CD4-positive, alpha-beta T cell treated with Interleukin-6 at 100 ng/mL for 8 hours (primary cell): ENCODE measurements around the gene ADAM12.

ENCODE experiments used
- DNase-seq: peaks from one replicate; pipeline ENCODE4 v3.0.0-alpha.2; 2020; ENCODE audit warnings: mixed read lengths, low spot score

ADAM12 gene

DNA sequence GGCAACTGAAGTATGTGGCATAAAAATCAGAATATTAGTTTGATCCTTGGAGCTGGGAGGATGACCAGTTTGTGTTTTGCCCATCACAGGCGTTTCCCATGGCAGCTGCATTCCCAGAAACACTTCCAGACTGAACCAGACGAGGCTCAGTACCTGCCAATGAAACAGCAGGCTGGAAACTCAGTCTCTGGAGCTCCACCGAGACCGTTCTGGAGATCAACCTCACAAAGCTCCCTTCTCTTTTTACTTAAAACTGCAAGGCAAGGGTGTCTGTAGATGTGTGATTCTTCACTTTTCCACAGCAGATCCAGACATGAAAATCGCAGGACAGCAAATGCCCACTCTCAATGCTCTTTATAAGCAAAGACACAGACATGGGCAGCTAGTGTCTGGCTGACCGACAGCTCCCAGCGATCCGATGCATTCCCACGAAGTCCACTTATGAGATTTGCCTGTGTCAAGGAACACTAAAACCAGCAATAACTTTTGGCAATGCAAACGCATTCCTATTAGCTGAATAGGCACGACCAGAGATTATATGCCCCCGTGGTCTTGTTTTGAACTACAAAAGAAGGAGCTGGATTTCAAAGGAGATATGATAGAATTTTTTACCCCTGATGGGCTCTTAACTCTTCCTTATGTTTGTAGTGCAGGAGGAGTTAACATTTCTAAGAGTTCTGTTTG lies 72.6 kb downstream of the ADAM12 start:
- no peak for DNase-seq

DNA sequence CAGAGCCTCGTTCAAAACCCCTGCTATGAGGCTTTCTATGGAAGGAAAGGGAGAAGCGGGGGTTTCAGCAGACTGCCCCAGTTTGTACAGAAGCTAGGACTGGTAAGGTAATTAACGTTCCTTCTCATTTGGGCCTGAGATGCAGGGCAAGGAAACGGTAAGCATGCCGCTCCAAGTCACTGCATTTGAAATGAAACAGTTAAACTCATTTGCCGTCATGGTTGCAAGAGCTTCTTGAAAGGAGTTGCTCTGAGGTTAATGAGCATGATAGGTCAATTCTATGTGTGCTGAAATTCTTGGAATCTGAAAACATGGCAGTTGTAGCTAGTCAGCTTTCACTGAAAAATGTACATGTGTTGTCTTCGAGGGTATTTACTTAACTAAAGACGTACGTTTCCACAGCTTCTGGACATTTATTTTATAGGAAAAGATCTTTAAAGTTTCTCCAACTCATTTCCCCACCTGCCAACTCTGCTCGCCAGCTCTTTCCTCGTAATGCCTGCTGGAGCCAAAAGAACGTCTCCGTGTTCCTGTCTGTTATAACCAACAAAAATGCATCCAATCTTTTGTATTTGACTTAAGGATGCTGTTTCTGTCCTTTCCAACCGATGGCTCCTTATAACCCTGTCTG lies 73.3 kb downstream of the ADAM12 start:
- DNase-seq, result no peak

DNA sequence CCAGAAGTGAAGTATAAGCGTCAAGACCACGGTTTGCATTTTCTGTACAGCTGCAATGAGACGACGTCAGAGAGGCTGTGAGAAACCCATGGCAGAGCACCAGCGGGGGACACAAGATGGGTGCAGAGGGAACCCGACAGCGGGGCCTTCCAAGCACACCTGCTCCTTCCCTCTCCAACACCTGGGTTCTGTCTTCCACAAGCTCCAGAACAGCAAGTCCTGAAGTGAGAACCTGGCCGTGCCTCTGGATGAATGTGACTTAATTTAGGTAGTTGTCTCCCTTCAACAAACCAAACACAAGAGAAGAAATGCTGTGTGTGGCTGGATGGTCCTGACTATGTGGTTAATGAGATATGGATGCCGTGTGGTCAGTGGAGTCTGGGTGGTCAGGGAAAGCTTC lies 76.1 kb downstream of the ADAM12 start:
- DNase-seq, result no peak

DNA sequence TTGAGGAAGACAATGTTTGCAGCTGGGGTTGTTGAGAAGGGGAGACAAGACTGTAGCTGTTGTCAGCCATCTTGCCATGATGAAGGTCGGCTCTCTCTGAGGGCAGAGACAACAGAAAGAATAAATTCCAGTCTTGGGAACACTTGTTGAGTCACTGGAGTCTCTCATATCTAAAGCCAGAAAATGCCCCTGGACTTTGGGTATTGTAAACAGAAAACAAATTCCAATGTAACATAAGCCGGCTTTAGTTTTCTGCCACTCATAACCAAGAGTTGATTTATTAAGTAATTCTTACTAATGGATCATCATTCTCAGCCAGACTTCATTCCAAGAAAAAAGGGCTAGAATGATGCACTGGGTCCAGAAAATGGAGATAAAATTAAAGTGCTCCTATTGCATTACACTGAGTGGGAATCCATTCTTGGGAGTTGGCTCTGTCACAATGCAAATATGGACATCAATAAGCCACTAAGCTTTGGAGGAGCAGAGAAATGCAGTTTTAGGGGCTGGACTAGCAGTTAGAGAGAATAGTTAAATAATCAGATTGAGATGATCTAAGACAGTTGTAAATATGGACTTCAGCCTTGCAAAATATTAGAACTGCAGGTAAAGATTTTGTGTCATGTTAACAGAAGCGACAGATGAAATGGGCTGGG lies 78.9 kb downstream of the ADAM12 start:
- no peak for DNase-seq

DNA sequence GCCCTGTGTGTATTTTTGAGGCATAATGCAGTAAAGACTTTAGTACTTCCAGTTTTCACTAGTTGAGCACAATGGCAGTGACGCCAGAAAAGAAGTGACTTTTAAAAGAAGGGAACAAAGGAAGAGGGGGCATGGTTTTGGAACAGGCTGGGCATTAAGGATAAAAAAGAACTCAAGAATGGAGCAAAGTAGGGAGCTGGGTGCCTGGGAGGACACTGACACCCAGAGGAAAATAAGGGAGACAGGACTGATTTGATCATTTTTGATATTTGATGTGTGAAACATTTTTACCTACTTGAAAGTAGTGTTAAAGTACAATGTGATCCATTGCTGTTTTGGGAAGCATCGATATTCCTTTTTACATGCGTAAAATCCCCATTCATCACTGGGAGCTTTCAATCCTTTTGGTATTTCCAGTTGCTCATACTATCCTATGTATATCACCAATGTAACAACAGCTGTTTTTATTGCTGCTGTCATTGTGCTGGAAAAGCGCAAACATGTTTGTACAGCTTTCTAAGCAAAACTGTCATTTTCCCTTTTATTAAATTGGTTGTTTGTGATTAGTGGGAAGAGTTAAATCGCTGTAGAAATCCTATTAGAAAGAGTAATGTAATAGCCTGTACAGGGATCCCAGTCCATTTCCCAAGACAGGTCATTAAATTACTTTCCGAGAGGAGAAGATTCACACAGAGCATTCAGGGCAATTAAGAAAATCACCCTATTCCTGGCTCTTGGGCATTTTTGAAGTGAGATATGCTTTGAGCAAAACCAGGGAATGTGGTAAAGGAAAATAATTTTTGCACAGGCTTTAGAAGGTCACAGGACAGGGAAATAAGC lies 85.2 kb downstream of the ADAM12 start:
- no peak for DNase-seq

DNA sequence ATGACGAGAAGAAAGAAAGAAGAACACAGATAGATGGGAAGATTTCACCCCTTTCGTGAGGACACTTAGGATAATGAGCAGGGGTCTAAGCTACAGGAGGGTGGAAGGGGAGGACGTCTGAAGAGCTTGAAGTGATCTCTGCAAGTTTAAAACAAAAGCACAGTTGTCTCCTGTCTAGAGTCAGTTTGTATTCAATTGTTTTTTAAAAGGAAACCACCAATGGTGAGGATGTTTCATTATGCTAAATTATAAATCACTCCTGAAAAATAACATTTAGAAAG lies 85.9 kb downstream of the ADAM12 start:
- DNase-seq, result no peak

DNA sequence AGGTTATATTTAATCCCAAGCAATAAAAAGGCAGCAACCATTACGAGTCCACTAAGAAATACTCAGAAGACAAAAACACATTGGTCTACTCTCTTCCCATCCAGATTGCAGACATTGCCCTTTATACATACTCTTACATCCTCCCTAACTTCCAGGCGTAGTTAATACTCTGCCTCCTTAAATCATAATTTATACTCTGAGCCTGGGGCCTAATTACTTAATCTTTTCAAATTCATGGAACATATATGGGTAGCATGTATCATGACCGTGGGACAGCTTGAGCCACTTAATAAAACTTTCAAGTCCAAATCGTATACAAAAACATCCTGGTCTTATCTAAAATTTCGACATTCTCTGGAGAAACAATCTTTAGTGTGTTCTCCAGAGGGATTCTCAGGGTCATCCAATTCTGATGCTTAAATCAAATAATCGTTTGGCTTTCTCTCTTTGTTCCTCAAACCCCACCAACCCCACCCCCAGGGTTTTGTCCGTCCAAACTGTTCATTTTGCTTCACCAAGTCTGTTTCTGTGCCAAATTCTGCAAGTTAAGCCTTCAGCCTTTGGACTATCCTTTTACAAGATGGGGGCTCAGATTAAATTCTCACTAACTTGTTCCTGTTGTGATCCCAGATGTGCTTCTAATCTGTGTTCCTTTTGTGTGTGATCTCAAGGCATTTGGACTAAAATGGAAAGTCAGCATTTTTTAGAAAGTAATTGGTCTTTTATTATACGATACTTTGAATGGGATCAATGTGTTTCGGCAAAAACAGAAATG lies 86.4 kb downstream of the ADAM12 start:
- DNase-seq, result no peak

DNA sequence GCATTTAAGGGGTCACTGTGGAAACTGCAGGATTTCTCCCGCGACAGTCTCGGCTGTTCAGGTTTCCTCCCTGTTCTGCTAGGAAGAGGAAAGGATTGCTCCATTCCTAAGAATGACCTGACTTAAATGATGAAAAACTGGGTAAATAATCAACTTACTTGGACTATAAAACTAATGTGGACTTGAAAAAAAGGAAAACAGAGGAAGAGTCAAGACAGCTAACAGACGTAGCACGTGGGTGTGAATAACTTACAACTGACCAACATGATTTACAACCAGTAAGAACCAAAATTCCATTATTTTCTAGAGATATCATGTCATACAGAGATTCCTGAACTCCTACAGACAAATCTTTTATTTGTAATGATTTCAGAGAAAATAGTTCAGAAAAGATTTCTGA lies 93.8 kb downstream of the ADAM12 start:
- DNase-seq, result no peak

DNA sequence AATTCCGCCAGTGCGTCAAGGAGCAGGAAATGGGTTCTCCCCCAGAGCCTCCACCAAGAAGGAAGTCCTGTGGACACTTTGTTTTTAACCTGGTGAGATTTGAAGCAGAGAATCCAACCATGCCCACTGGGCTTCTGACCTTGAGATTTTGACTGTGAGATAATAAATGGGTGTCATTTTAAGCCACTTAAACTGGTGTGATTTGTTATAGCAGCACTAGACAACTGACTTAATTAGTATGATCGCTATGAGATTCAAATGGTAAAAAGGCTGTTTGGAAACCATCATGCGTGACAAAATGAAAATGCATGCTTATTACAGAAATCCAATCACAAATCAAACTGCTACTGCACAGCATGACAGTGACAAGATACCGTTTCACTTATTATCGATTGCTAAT lies 98.0 kb downstream of the ADAM12 start:
- no peak for DNase-seq

DNA sequence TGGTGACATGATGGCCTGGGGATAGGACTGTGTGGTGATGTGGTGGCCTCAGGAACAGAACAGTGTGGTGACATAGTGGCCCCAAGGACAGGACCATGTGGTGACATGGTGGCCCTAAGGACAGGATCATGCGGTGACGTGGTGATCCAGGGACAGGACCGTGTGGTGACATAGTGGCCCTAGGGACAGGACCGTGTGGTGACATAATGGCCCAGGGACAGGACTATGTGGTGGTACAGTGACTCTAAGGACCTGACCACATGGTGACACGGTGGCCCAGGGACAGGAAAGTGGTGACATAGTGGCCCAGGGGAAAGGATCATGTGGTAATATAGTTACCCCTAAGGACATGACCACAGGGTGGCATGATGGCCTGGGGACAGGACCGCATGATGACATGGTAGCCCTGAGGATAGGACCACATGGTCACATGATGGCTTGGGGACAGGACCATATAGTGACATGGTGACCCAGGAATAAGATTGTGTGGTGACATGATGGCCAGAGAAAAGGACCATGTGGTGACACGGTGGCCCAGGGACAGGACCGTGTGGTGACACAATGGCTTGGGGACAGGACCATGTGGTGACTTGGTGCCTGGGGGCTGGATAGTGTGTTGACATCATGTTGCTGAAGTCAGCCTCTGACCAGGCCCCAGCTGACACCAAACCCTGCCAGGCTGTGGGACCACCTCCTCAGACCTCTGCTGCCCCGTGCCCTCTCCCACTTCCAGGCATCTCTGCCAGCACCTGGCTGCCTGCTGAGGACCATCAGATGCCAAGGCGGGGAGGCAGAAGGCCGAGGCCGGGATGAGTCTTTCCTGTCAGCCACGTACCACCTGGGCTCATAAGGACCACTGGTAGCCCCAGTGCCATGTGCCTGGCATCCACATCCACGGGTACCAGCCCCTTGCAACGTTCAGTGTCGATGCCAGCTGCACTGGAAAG lies 99.5 kb downstream of the ADAM12 start:
- no peak for DNase-seq

DNA sequence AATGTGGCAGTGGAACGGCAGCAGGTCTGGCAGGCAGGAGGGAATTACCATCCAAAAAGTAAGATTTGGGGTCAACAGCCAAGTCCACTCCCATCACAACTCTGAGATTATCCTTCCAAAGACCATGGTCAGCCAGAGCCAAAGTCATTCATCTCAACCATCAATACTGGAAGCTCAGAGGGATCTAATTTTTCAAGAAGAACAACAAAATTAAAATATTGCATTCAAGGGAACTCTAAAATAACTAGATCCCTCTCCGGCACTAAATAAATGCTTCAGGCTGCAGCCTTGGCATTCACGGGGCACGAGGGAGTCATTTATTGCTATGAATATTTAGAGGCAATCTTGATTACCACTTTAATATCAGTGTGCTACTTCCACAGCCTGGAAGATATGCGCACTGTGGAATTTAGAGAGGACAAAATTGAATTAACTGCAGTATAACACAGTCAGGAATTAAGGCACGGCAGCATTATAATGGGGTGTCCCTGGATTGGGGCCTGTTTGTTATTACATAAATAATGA lies 102.0 kb downstream of the ADAM12 start:
- DNase-seq, result no peak

DNA sequence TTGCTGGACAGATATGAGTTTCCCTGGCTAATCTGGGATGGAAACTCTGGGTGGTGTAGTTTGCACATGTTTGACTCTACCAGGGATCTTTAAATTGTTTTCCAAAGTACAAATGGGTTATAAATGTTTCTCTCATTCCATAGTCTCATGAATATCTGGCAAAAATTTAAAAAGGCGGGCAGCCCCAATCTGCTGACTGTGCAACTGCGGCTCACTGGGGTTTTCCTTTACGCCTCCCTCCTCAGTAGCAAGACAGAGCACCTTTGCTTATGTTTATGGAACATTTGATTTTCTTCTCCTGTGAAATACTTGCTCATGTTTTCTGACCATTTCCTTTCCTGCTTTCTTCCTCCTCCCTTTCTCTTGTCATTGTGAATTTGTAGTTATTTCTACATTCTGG lies 105.0 kb downstream of the ADAM12 start:
- DNase-seq, result no peak

DNA sequence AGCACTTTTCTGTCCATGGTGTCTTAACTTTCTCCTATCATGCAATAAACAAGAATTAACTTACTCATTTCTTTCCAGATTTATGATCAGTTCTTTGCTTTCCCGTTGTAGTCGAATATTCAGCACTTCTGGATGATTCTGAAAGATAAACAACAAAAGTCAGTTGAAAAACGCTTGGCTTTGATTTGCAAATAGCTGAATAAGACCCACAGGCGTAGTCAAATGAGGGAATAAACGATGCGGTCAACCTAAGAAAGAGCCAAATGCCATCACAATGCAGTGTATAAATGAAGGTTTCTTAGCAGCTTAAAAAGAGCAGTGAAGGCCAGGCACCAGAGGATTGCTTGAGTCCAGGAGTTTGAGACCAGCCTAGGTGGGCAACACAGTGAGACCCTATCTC lies 109.4 kb downstream of the ADAM12 start:
- no peak for DNase-seq

DNA sequence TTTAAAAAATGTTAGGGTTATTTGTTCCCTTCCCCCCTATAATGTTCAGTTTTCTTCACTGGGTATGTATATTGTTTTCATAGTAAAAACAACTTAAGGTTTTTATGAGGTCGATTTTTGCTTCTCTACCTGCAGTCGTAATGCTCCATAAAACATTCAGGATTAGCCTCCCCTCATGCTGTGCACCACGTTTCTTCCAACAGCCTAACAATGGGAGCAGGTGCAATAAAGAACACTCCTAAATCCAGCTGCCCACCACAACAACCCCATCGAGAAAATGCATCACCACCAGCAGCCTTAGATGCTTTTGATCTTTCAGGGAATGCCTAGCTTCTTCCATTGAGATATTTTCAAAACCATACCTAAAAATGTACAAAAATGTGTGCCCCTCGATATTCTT lies 111.1 kb downstream of the ADAM12 start:
- no peak for DNase-seq

DNA sequence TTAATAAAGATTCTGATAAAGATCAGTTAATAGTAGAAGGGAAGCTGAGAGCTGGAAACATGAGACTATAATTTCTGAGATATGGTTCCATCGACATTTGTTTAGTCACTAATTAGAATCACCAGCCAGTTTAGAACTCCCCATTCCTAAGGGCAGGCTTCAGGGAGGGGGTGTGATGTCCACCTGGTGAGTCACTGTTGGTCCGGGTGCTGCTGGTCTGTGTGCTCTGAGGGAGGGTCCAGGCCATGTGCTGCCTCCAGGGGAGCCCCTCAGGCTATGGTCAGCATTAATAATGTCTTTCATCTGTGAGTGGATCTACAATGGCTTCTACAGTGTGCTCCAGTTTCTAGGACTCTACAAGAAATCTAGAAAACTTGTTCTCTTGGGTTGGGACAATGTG lies 115.8 kb downstream of the ADAM12 start:
- no peak for DNase-seq

DNA sequence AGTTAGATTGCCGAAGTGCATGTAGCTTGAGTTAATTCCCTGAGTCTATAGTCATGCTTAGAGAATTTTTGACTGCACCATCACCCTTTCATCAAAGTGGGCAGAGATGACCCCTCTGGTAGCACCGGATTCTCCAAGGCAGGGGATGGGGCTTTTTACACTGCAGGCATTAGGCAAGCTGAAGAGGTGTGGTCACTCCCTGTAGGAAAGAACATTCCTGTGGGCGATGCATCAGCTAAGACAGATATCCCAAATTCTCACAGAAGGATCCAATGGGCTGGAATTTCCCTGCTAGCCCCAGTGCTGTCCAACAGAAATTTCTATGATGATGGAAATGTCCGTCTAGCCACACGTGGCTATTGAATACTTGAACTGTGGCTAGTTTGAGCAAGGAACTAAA lies 118.2 kb downstream of the ADAM12 start:
- no peak for DNase-seq

DNA sequence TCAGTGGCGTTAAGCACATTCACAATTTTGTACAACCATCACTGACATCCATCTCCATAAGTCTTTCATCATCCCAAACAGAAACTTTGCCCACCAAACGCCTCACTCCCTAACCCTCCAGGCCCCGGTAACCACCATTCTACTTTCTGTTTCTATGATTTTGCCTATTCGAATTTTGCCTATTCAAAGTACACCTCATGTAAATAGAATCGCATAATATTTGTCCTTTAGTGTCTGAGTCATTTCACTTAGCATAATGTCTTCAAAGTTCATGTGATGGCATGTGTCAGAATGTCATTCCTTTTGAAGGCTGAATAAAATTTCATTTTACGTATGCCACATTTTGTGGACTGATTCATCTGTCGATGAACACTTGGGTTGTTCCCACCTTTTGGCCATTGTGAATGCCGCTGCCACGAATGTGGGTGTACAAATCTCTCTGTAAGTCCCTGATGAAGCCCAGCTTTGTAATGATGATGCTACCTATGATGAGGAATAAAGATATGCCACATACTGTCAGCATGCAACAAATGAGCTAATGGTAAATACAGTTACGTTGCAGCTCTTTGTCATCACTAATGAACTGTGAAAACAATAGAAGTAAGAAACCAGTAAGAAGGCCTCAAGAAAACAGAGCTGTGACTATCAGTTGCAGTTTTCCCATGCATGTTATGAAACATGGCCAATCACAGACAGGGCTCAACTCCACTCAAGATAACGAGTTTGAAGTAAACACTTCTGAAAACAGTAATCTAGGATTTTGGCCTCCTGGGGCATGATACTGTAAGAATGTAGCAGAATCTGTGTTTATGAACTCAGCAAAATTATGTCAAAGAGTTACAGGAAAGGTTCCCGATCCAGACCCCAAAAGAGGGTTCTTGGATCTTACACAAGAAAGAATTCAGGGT lies 120.0 kb downstream of the ADAM12 start:
- DNase-seq, result no peak

DNA sequence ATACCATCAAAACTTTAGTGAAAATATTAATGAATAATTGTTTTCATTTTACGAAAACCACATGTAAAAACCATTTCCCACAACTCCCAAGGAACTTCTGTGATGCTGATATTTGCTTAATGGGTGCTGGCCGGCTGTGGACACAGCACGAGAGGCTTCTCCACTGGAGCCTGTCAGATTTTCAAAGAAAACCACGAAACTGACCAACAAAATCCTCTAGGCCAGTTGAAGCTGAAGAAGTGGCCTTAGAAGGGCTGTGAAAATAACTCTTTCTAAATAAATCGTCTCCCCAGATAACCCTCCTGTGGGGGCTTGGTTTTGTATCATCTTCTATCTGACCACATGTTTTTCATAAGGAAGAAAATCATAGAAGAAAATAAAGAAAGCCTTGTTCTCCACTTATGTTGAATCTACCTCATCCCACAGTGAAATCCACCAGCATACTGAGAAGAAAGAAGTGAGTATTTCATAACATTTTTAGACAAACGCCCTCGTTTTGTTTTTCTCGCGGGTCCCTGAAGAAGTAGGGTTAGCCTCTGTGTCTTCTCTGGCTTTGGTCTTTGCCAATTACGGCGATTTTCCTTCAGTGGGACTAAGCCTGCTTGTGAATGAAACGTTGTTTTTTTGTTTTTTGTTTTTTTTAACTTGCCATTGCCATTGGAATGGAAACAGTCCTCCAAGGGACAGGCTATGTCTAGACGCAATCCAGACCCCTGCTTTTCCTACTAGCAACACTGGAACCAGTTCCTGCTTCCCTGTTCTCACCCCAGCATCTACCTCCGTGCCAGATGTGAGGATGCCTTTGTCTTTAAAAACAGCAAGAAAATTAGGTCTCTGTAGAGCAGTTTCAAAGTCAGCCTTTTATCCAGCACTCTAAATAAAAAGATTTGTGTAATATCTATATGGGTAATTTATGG lies 123.9 kb downstream of the ADAM12 start:
- no peak for DNase-seq
